ENCODE data around the gene AARSD1. TPM values are rescaled to one million over a fixed set of nuclear protein-coding genes. Genes with fewer than 3 reads are reported as not detected.

The AARSD1 gene
- total and polyA plus RNA-seq, 2 donors (not counting 1 experiment from before 2014, with no cell fraction given), result 56.5 to 60.0 TPM

GRCh38 chr17:43010667-43011308 lies 46.5 kb upstream of the AARSD1 start:
- Histone ChIP-seq H3K27ac (ENCODE audit: low read length in 2 of 2) (no peak overlapping the region), H3K9me3 (ENCODE audit: control extremely low read depth in 1 of 3, control insufficient read depth in 2 of 3, insufficient read depth in 1 of 3, low read length in 2 of 3) (no peaks in the 10 kb centered on the region), H4K20me1 (ENCODE audit: control insufficient read depth, insufficient read depth, low read length, poor library complexity, severe bottlenecking) (no peaks in the 10 kb centered on the region), H3K4me2 (replicated peaks; ENCODE audit: low read depth, low read length, poor library complexity, severe bottlenecking) (no peak overlapping the region), H3K4me1 (ENCODE audit: control insufficient read depth in 2 of 2, insufficient read depth in 2 of 2, low read length in 2 of 2) (peaks cover 8 to 13% of the 10 kb centered on the region in 2 donors), H3K79me2 (ENCODE audit: control insufficient read depth, insufficient read depth, low read length) (peaks cover 37% of the 10 kb centered on the region), H2AFZ (ENCODE audit: insufficient read depth, low read depth, low read length, poor library complexity, severe bottlenecking) (no peak overlapping the region), H3K27me3 (replicated peaks in 1 of 4; ENCODE audit: control extremely low read depth in 1 of 4, control insufficient read depth in 3 of 4, insufficient read depth in 4 of 4, low read length in 3 of 4) (no peaks in the 10 kb centered on the region), H3K4me3 (ENCODE audit: control extremely low read depth in 1 of 5, extremely low read depth in 1 of 5, insufficient read depth in 1 of 5, low read depth in 2 of 5, low read length in 4 of 5) (no peak overlapping the region), H3K36me3 (replicated peaks in 1 of 2; ENCODE audit: control extremely low read depth in 1 of 2, control insufficient read depth in 1 of 2, extremely low read depth in 1 of 2, insufficient read depth in 2 of 2, low read length in 1 of 2) (peaks cover 0 to 26% of the 10 kb centered on the region in 2 experiments), H3K9ac (ENCODE audit: low read length) (no peak overlapping the region)
- Mint-ChIP-seq H3K27ac (no peak overlapping the region), H3K9me3 (ENCODE audit: insufficient read depth) (no peaks in the 10 kb centered on the region), H3K27me3 (no peaks in the 10 kb centered on the region), H3K4me1 (peaks cover 16% of the 10 kb centered on the region), H3K4me3 (no peak overlapping the region)
- ATAC-seq (ENCODE audit: low read depth) (no peak), DNase-seq (no peak)
- ChIA-PET POLR2A (no interaction called here), CTCF (interaction anchor here (1.0 to 1.1 kb wide), 3 partner anchors 12 to 329 kb away, joined by 3 read pairs; partner anchors contain the start of gene RPL27)
- intact Hi-C loops (cut with micrococcal nuclease), result no loop called here
- WGBS (ENCODE audit: insufficient coverage), result 93% methylated on average over 3 of the region's 5 CpGs
- TF ChIP-seq CTCF (IDR thresholded peaks at IDR 0.05) (no peak), EZH2 (IDR thresholded peaks at IDR 0.05; ENCODE audit: borderline replicate concordance, insufficient read depth, low read depth, low read length, poor library complexity, severe bottlenecking) (no peak)

All from B cell (primary cell).